HG02759 (cell line): ENCODE results near the gene GGT7.
A peak's percentile ranks its signal among the peaks of the same experiment; 100 is the strongest.
"Not testable (repeated sequence)": the region's sequence is repeated elsewhere in the genome, so short reads cannot be mapped to it uniquely, and the experiment has no call there.

ENCODE experiments used
- ATAC-seq: cut with Tn5 transposase; IDR thresholded peaks from one replicate; pipeline ENCODE4 v1.9.1; 2021; ENCODE audit warnings: mild to moderate bottlenecking, moderate library complexity; ENCODE audit not compliant: unreplicated experiment

Gene GGT7

GRCh38 chr20:34872622-34873224 lies at the start of gene GGT7:
Gene GGT7 (minus strand): TSS chr20:34872856. CDS start chr20:34872815, 41 bp downstream.
- ATAC-seq: peak; percentile 58

- ATAC-seq: no peak
Observed at GRCh38 chr20:34921436-34921835, 48.8 kb upstream of the GGT7 start.

- no peak for ATAC-seq
Observed at GRCh38 chr20:34920055-34920454, 47.4 kb upstream of the GGT7 start.

GRCh38 chr20:34916774-34917354 lies 44.2 kb upstream of the GGT7 start:
- ATAC-seq: no peak

- no peak for ATAC-seq
Observed at GRCh38 chr20:34915749-34916455, 43.2 kb upstream of the GGT7 start.

- ATAC-seq: no peak
Observed at GRCh38 chr20:34915131-34915530, 42.5 kb upstream of the GGT7 start.

GRCh38 chr20:34907616-34908469 lies 35.2 kb upstream of the GGT7 start:
- ATAC-seq: no peak

GRCh38 chr20:34904202-34904621 lies 31.6 kb upstream of the GGT7 start:
- no peak for ATAC-seq

GRCh38 chr20:34898731-34899130 lies 26.1 kb upstream of the GGT7 start:
- ATAC-seq: not testable (repeated sequence)

- not testable (repeated sequence) for ATAC-seq
Observed at GRCh38 chr20:34898129-34898528, 25.5 kb upstream of the GGT7 start.

GRCh38 chr20:34896086-34896621 lies 23.5 kb upstream of the GGT7 start:
- no peak for ATAC-seq

GRCh38 chr20:34895465-34895864 lies 22.8 kb upstream of the GGT7 start:
- ATAC-seq: no peak

GRCh38 chr20:34894723-34895122 lies 22.1 kb upstream of the GGT7 start:
- no peak for ATAC-seq

GRCh38 chr20:34892671-34893070 lies 20.0 kb upstream of the GGT7 start:
- ATAC-seq: no peak

GRCh38 chr20:34891166-34892062 lies 18.8 kb upstream of the GGT7 start:
- ATAC-seq: no peak

- no peak for ATAC-seq
Observed at GRCh38 chr20:34888468-34888867, 15.8 kb upstream of the GGT7 start.

- ATAC-seq: no peak
Observed at GRCh38 chr20:34887023-34887422, 14.4 kb upstream of the GGT7 start.

- no peak for ATAC-seq
Observed at GRCh38 chr20:34886122-34886521, 13.5 kb upstream of the GGT7 start.

GRCh38 chr20:34884260-34884659 lies 11.6 kb upstream of the GGT7 start:
- no peak for ATAC-seq

GRCh38 chr20:34883809-34884208 lies 11.2 kb upstream of the GGT7 start:
- ATAC-seq: no peak
